Cerebellar cortex (tissue), 1 donor: ENCODE results near the gene MRPS12.
A peak's percentile ranks its signal among the peaks of the same experiment; 100 is the strongest.
"Not testable (repeated sequence)": the region's sequence is repeated elsewhere in the genome, so short reads cannot be mapped to it uniquely, and the experiment has no call there.

ENCODE experiments used
- DNase-seq: peaks from one replicate; pipeline ENCODE4 v3.0.0-alpha.2; 2015; ENCODE audit warnings: low spot score

MRPS12 gene

DNA sequence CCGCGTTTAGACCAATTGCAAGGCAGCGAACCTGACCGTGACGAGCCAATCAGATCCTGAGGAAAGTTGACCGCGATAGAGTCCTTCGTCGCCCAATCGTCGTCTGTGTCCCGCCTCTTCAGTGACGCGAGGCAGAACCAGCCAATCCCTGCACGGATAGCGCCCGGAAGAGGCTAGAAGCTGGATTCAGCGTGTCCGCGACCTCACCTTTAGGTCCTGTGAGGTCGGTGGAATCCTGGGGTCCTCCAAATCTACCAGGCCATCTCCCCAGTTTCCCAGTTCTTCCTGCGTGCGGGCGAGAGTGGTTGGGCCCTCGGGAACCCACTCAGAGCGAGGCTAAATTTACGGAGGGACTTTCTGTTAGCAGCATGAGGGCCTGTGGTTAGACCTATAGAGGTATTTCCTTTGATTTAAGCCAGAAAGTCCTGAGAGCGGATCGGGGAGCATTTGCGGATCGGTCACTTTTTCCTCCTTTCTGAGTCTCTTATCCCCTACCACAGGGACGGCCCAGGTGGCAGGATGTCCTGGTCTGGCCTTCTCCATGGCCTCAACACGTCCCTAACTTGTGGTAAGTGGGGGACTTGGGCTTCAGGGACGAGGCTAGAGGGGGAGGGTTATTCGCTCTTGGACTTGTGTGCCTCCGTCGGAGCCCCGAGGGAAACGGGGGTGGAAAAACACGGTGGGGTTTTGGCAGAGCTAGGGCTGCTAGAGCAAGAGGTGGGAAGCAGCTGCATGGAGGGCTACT, at the start of gene MRPS12:
Gene MRPS12 (plus strand): TSS at position 169 of the 745 bp plus-strand sequence. CDS start 351 bp downstream, at position 520.
- DNase-seq, result peak; percentile 99

DNA sequence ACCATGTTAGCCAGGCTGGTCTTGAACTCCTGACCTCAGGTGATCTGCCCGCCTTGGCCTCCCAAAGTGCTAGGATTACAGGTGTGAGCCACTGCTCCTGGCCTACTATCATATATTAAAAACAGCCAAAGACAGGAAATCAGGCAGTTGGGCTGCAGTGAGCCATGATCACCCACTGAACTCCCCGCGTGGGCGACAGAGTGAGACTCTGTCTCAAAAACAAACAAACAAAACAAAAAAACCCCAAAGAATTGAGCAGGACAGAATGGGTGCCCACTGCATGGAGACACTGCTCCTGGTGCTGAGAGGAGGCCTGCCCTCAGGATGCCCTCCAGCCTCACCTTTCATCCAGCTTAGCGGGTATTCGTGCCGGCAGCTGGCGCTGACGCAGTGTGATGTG, 47.5 kb upstream of the MRPS12 start:
- no peak for DNase-seq

DNA sequence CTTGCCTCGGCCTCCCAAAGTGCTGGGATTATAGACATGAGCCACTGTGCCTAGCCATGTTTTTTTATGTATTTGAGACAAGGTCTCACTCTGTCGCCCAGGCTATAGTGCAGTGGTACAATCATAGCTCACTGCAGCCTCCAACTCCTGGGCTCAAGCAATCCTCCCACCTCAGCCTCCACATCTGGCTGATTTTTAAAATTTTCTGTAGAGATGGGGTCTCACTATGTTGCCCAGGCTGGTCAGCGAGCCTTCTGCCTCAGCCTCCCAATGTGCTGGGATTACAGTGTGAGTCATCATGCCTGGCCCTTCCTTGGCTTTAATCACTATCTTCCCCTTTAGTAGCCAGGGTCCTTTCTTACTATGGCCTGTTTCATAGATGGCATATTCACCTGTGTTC, 46.1 kb upstream of the MRPS12 start:
- not testable (repeated sequence) for DNase-seq

DNA sequence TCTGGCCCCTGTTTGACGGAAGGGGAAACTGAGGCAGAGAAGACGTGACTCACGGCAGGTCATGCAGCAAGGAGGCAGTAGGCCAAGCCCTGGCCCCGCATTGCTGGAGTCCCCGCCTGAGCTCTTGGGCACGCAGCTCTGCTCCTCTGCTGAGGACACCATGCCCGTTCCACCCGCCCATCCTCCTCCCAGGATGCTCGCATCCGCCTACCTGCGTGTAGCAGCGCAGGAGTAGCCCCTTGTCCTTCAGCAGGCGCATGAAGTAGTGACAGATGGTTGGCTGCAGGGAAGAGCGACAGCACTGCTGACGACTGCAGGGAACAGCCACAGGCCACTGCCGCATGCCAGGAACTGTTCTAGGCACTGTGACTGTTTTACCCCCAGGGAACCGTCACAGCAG, 41.9 kb upstream of the MRPS12 start:
- peak; percentile 78 for DNase-seq

DNA sequence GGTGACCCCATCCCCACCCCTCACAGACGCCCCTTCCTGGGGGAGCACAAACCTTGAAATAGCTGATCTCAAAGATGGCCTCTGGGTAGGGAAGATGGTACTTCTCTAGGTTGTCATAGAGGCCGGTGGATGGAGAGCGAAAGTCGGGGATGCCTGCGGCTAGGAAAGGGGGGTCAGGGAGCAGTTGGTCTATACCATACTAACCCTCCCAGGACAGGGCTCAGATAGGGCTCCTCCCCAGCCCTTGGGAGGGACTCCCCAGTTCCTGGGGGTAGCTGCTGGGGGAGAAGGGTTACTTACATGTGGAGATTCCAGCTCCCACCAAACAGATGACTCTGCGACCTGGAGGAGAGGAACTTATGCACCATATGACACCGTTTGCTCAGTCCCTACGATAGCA, 40.9 kb upstream of the MRPS12 start:
- no peak for DNase-seq

DNA sequence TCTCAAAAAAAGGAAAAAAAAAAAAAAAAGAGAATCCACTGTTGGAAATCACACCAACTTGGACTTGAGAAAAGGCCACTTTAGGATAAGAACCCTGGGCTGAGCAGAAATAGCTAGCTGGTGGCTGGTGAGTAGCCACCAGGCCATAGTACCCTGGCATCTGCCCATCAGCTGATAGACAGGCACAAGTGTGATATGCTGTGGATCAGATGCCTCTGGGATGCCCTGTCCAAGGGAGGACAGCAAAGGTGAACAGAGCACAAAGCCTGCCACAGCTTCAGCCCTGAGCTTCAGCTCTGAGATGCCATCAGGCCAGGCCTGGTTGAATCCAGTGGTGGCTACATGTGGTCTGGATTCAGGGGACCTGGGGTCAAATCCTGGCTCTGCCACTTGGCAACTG, 40.1 kb upstream of the MRPS12 start:
- no peak for DNase-seq

DNA sequence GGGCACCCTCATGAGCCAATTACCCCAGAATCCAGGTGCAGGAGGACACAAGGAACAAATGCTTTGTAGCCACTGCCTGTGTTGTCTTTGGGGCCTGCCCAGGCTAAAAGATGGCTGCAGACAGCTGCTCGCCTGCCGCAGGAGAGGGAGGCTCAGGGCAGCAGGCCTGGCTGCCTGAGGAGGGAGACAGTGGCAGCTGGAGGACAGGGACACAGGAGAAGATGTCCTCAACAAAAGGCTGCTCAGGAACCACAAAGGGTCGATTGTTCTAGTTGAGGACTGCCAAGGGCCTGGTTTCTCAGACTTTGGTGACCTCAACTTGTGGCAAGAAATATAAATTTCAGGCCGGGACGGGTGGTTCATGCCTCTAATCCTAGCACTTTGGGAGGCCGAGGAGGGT, 39.0 kb upstream of the MRPS12 start:
- DNase-seq, result no peak

DNA sequence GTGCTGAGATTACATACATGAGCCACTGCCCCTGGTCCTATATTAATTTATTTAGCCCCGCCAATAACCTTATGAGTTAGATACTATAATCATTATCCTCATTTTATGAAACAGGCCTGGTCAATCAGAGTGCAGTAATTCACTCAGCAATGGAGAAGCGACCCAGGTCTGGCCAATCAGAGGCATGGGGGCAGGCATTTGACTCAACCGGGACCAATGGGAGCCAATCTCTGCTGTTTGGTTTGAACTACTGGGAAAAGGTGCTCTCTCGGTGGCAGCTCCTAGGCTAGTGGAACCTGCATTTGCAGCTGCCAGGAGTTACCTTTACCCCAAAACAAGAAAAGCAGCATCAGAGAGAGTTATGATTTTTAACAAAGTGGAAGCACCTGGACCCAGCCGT, 37.9 kb upstream of the MRPS12 start:
- DNase-seq, result no peak

DNA sequence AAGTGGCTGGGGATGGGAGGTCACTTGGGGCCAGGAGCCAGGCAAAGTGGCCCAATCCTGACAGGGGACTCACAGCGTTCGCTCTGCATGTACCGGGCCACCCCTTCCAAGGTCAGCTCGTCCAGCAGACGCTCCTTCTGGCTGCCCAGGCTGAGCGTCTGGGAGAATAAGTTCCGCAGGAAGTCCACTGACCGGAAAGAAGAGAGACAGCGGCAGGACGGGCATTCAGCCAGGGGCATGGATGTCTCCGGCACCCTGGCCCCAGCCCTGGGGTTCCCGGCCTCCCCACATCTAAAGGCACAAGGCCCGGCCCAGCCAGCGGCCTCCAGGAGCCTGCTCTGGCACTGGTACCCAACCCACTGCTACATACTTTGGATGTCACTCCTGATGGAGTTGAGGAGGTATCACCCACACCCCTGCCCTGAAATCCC, 37.4 kb upstream of the MRPS12 start:
- no peak for DNase-seq

DNA sequence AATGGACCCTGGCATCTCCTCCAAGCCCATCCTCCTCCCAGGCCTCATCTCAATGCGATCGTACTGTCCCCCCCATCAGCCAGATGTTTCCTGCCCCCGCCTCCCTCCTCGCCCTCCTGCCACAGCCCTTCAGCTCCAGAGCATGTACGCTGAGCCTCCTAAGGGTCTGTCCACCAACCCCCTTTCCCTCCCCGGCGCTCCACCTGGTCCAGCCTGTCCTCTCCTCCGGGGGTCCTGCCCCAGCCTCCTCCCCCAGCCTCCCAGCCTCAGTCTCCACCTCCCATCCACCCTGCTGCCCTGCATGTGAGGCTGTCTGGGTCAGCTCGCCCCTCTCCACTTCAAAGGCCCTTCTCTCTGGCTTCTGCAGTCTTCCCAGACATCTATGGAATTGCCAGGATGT, 35.8 kb upstream of the MRPS12 start:
- DNase-seq, result no peak

DNA sequence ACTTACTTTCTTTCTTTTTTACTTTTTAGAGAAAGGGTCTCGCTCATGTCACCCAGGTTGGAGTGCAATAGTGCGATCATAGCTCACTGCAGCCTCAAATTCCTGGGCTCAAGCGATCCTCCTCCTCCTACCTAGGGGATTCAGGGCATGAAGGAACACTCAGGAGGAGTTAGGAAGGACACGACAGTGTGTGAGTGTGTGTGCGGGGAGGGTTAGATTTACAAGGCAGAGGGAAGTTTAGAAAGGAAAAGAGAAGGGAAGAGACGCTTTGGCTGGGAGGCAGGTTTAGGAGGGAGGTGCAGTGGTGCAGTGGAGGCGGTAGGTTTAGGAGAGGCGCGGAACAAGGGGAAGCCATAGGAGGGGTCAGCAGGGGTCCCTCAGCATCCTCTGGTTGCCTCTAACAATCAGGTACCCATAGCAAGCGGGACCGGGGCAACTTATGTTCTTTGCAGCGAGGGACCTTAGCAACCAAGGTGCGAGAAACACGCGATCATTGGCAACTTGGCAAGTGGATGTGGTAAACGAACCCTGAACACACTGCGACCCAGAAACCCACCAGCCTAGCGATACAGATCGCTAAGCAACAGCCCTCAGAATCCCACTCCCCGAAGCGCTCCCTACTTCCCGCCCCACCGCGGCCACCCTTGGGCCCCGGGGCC, 31.8 kb upstream of the MRPS12 start:
- DNase-seq, result peak; percentile 12

DNA sequence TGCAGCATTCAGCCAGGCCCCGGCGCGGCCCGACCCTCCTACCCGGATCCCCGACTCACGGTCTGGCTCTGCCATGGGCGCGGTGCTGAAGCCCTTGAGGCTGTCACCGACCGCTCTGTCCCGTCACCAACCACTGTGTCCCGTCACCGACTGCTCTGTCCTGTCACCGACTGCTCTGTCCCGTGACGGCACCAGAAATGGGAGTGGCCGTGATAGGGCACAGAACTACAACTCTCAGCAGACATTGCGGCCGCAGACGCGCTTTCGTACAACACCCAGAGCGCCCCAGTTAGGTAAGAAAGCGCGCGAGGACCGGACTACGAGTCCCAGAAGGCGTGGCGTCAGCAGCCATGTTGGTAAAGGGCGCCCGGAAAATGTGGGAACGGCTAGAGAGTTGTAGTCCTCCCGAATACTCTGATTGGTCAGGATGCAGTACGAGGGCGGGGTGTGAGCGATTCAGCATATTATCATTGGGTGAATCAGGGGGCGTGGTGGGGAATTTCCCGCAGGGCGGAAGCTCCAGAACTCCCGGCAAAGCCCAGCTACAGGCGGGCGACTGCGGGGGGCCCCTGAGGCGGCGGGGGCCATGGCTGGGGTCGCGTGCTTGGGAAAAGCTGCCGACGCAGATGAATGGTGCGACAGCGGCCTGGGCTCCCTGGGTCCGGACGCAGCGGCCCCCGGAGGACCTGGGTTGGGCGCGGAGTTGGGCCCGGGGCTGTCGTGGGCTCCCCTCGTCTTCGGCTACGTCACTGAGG, 31.1 kb upstream of the MRPS12 start, which contains the start of the genes NFKBIB and SIRT2:
Gene NFKBIB (plus strand): TSS at position 523 of the 755 bp plus-strand sequence. CDS start 64 bp downstream, at position 587.
Gene SIRT2 (minus strand): TSS at position 172 of the 755 bp plus-strand sequence. CDS start 97 bp downstream, at position 75.
- peak; percentile 100 for DNase-seq

DNA sequence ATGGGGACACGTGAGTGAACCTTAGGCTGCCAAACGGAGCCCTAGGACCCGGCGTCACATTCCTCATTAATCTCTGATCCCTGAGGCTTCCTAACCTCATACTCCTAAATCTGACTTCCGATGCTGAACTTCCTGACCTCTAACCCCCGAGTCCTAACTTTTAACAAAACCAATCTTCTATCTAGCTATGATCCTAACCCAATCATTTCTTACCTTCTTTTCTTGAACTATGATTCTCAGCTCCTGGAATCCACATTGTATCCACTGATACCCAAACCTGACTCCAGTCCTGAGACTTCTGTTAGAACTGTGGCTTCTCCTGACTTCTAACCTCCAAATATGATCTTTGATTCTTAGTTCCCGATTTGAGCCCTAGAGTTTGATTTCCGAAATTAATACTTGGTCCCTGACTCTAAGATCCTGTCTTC, 30.5 kb upstream of the MRPS12 start:
- DNase-seq, result no peak

DNA sequence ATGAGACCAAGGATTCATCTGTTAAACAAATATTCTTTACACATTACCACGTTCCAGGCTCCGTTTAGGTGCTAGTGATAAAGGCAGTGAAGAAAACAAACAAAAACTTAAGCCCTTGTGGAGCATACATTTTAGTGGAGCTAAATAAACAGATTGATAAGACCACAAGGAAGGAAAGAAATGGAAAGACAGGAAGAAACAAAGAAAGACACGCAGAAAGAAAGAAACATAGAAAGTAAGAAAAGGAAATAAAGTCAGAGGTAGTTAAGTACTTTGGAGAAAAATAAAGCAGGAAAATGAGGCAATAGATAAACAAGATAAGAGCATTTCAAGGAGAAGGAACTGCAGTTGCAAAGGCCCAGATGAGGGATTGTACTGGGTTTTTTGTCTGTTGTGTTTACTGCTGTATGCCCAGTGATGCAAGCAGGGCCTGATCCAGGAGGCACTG, 30.0 kb upstream of the MRPS12 start:
- DNase-seq, result no peak

DNA sequence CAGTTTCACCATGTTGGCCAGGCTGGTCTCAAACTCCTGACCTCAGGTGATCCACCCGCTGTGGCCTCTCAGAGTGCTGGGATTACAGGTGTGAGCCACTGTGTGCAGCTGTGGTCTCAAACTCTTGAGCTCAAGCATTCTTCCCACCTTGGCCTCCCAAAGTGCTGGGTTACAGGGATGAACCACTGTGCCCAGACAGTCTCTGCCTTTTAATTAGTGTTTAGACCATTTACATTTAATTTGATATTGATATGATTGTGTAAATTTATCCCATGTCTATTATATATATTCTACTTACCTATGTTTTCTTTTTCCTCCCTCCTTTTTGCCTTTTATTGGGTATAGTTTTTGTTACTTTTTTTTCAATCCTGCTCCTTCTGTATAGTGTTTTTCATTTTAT, 29.1 kb upstream of the MRPS12 start:
- no peak for DNase-seq

DNA sequence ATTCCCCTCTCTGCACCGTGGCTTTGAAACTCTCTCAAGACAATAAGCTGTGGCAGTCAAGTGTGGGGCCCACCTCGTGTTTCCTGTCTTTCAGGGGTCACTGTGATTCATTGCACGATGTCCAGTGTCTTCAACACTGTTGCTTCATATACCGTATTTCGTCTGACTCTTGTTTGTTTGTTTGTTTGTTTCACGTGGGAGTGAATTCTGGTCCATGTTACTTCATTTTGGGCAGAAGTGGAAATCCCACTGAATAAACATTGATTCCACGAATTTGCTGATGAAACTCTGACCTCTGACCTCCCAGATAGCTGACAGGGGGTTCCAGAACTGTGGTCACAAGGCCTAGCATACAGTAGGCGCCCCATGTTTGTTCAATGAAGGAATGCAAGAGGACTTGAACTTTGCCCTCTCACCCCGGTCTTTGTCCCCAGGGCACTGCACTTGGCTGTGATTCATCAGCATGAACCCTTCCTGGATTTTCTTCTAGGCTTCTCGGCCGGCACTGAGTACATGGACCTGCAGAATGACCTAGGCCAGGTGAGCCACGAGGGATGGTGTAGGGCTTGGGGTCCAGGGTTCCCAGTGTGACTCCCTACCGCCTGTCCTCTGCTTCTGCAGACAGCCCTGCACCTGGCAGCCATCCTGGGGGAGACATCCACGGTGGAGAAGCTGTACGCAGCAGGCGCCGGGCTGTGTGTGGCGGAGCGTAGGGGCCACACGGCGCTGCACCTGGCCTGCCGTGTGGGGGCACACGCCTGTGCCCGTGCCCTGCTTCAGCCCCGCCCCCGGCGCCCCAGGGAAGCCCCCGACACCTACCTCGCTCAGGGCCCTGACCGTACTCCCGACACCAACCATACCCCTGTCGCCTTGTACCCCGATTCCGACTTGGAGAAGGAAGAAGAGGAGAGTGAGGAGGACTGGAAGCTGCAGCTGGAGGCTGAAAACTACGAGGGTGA, 25.9 kb upstream of the MRPS12 start:
- no peak for DNase-seq

DNA sequence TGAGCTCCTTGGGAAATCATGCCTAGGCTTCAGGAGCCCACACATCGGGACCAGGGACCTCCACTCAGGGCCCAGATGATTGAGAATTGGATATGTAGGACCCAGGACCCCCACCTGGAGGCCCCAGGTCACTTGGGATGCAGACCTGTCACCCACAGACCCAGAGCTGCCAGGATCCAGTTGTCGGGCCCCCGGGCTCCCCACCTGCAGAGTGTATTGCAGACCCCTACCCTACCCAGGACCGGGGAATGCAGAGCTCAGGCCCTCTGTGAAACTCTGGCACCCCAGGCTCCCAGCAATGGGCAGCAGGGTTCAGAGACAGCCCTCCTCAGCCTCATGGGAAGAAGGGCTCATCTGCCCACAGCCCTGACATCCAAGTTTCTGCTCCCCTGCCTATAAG, 25.1 kb upstream of the MRPS12 start:
- DNase-seq, result no peak

DNA sequence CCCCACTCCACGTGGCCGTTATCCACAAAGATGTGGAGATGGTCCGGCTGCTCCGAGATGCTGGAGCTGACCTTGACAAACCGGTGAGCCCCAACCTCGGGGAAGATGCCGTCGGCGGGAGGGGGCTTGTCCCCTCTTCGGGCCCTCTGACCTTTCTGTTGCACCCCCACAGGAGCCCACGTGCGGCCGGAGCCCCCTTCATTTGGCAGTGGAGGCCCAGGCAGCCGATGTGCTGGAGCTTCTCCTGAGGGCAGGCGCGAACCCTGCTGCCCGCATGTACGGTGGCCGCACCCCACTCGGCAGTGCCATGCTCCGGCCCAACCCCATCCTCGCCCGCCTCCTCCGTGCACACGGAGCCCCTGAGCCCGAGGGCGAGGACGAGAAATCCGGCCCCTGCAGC, 23.5 kb upstream of the MRPS12 start:
- no peak for DNase-seq

DNA sequence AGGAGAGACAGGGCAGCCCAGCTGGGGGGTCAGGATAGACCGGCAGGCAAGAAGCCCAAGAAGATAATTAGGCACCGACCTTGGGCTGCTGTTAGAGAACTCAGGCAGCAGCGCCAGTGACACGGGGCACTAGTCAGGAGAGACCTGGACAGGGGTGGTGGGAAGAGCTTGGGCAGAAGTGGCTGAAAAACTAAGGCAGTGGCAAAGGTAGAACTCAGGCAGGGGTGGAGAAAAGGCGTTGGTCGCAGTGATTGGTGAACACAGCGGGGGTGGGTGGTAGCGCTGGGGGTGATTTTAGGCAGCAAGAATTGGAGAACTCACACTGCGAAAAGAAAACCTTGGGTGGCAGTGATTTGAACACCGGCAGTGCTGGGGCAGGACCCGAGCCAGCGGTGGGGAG, 23.1 kb upstream of the MRPS12 start:
- no peak for DNase-seq

DNA sequence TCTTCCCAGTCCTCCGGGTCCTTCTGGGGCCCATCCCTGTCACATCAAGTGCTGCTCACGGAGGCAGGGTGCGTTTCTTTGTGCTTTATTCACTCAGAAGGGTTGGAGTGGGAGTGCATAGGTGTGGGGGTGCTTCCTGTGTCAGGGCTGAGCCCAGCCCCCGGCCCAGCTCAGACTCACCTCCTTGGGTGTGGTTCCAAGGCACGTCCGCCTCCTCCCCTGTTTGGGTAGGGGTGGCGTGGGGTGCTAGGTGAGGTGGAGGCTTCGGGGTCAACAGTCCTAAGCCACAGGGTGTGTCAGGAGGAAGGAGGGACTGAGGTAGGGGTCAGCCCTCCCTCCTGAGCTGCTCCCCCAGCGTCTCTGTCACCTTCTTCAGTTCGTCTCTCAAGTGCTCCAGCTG, 21.8 kb upstream of the MRPS12 start:
- DNase-seq, result no peak

DNA sequence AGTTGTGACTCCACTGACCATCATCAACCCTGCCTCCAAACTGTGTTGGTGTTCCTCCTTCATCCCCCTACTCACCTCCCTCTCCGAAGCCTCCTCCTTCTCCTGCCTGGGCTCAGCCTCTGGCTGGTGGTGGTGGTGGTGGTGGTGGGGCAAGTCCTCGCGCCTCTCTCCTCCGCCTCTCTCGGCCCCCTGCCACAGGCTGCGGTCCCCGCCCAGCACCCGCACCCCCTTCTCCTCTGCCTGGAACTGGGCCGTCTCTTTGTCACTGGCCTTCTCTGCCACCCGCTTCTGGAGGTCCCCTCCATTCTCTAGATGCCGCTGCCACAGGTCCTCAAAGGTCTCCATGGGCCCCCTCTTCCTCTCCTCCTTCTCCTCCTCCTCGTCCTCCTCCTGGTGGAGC, 20.3 kb upstream of the MRPS12 start:
- DNase-seq, result no peak
